ENCODE measurements around the gene SOD3.

SOD3 gene

GRCh38 chr4:24846716-24847115, 51.3 kb downstream of the SOD3 start:
- DNase-seq, result no peak

GRCh38 chr4:24849351-24849750, 54.0 kb downstream of the SOD3 start:
- DNase-seq, result no peak

GRCh38 chr4:24849756-24850155, 54.4 kb downstream of the SOD3 start:
- DNase-seq, result no peak
